GM21619 (cell line): ENCODE data around the gene THOC3.
"Not testable (repeated sequence)": the region's sequence is repeated elsewhere in the genome, so short reads cannot be mapped to it uniquely, and the experiment has no call there.

ENCODE experiments used
- ATAC-seq: cut with Tn5 transposase; IDR thresholded peaks from one replicate; pipeline ENCODE4 v1.9.1; 2021; ENCODE audit not compliant: unreplicated experiment

Gene THOC3

DNA sequence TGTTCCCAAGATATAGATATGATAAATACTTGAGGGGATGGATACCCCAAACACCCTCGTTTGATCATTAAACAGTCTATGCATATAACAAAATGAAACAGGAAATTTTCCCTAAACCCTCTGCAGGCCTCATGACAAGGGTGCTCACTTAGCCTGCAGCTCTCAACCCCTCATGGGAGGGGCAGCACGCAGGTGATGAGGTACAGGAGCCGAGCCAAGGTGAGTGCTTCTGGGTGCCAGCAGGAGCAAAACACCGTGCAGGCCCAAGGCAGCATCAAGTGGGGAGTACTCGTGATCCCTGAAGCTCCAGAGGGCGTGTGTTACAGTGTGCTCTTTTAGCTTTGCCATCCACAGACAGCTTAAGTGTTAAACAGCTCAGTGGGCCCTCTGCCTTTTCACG lies 24.9 kb downstream of the THOC3 start:
- not testable (repeated sequence) for ATAC-seq

DNA sequence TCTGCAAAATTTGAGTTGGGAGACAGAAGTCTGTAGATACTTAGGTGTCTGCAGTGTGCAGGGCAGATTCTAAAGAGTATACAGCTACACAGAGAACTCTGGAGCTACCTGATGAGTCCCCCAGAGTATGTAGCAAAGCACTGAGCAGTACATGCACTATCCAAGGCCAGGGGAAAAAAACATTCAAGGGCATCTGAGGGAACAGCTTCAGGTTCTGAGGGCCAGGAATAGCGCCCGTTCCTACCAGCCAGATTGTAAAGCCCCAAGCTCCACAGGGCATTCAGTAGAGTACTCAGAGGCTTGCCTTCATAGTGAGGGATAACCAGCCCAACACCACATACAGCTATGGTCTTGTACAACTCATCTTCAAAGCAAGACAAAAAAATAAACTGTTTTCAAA lies 27.5 kb downstream of the THOC3 start:
- ATAC-seq = not testable (repeated sequence)

DNA sequence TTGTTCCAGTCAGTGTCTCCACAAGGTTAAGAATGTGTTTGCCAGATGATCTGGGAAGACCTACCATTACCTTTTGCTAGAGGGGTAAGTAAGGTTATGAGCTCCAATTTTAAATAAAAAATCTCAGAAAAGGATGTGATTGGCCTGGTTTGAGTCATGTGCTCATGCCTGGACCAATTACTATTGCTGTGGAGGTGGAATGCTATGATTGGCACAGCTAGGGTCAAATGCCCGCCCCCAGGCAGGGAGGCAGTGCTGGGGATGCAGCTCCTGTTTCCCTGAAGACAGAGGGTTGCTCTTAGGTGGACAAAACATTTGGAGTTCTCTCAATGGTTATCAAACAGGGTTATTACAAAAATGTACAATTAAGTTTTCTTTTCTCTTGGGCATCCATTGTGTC lies 29.6 kb downstream of the THOC3 start:
- not testable (repeated sequence) for ATAC-seq

DNA sequence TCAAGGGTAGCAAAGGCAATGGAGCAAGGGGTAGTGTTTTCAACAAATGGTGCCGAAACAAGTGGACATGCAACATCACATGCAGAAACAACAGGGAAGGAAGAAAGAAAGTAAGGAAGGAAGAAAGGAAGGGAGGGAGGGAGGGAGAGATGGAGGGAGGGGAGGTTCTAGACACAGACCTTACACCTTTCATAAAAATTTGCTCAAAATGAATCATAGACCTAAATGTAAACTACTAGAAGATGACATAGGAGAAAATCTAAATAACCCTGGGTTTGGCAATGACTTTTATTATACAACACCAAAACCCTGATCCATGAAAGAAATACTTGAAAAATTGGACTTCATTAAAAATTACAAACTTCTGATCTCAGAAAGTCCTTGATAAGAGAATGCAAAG lies 39.4 kb downstream of the THOC3 start:
- not testable (repeated sequence) for ATAC-seq

DNA sequence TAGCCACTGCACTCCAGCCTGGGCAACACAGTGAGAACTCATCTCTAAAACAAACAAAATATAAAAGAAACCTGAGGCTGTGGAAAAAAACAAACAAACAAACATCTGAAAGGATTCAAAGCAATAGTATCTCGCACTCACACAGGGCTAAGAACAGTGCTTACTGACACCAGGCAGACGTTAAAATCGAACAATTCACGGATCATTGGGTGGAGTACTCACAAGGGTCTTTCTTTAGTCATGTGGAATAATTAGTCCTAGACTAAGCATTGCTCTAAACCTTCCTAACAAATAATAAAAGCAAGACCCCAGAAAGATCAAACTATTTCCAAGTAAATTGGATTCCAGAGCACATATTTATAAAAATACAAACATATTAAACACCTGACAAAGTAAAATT lies 43.0 kb downstream of the THOC3 start:
- ATAC-seq = not testable (repeated sequence)

DNA sequence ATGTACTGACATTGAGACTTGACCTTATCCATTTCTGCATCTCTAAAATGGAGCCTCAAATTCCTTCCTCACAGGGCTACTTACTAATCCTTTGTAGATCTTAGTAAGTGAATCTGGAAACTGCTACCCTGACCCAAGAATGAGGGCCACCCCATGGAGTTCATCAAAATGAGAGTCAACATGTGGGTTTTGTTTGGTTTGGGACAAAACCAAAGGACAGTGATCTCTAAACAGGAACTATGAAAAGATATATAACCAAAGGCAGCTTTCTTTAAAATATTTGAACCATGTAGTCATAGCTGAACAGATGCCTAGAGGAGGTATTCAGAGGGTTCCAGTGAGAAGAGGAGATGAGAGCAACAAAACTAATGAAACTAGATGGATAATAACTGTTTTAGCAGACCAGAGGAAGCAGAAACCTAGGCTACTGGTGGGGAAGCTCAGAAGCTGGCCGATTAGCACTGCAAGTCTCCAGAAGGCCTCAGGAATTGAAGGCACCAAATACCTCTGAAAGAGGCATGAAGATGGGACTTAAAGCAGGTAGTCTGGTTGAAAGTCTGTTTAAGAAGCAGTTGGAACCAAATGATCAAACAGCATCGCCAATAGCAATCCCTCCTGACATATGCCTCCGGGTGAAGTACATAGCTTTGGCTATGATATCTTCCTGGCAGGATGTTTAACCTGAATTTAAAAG lies 45.8 kb downstream of the THOC3 start:
- no peak for ATAC-seq

DNA sequence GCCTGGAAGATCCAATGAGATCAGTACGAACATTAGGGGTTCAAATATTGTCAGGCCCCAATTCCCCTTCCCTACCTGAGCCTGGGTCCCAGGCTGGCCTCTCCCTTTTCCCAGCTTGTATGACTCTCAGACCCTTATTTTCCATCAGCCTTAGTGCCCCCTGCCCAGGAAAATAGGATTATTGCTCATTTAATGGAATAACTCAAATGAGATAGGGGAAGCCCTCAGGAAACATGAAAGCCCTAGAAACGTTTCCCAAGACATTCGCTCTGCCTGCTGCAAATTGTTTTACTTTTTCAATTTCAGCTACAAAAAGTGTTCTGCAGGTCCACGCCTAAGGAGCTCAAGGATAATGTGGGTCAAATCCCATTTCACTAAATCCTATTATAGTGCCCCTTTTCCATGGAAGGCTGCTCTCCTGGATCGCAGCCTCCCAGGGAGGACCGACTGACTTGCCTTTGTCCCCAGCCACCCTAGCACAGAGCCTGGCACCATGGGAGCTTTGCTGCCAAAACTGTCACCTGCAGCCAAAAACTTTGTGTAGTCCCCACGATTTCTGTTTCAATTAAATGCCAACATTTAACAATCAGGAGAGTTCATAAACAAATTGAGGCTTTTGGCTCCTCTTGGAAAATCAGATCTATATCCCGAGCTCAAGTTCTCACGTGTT lies 46.9 kb downstream of the THOC3 start:
- ATAC-seq = no peak

DNA sequence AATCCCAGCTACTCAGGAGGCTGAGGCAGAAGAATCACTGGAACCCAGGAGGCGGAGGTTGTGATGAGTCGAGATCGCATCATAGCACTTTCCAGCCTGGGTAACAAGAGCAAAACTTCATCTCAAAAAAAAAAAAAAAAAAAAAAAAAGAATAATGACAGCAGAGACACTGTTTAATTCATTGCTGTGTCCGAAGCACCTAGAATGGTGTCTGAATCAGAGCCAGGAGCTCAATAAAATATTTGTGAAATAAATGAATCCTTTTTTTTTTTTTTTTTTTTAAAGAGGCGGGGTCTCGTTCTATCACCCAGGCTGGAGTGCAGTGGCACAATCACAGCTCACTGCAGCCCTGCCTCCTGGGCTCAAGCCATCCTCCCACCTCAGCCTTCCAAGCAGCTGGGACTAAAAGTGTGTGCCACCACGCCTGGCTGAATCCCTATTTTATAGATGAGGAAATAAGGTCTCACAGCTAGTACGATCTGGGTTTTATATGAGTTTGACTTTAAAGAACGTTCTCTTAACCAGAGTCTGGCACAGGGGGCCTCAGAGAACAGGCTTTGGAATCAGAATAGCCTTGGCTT lies 47.8 kb downstream of the THOC3 start:
- no peak for ATAC-seq

DNA sequence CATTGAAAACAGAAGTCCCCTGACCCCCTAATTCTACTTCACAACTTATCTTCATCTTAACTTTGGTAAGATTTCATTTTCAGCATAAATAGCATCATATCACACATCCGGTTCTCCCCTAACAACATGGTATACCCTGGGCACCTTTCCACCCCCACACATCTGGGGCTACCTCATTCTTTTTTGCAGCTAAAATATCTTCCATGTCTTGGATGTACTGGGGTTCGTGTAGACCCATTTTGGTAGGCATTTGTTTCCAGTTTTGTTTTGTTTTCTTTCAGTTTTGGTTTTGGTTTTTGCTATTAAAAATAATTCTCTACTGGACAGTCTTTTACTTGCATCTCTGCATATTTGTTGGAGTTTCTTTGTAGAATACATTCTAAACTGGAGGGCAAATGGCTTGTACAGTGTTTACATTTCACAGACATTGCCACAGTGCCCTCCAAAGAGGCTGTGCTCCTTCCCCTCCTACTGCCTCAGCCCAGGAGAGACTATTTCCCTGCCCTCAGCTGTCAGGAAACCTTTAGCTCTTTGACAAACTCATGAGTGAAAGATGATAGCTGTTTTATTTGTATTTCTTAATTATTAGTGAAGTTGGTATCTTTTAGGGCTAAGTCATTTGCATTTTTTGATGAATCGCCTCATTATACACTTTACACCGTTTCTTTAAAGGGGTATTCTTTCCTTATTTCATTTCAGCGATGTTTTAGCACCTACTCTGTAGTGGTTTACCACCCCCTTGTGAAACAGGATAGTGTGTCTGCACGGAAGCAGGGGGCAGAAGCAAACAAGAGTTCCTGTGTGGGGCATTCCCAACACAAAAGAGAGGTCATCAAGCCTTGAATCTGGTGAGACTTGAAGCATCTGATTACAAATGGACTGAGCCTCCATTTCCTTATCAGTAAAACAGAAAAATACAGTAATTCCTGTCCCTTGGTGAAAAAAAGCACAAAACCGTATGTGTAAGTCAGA lies 52.8 kb downstream of the THOC3 start:
- ATAC-seq = peak; percentile 46

DNA sequence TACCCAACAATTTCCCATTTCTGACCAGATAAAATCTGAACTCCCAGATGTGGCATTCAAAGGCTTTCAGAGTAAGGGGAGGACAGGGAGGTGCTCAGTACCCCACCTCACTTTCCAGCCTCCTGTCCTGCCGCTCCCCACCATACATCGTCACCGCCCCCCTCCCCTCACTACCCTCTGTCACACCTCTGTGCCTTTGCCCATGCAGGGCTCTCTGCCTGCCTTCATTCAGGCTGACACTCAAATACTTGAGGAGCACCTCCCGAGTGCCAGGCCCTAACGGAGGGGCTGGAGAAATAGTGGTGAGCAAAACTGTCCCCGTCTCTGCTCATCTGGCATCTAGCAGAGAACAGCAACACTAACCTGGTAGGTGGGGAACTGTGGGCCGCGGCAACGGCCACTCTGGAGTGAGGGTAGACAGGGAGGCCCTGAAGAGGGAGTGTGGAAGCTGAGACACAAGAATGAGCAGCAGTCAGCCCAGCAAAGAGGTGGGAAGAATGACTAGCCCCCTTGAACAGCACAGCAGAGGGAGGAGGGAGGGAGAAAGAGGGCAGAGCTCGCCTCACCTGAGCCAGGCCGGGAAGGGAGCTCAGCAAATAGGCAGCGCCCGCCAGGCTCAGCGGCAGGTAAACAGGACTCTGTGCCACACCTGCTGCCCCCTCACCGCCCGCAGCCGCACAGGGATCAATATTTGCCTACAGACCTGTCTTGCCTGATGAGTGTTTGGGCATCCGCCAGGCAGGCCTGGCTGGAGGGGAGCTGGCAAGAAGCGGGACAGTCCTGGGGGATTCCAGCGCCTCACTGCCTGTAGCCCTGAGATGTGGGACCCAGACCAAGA lies 54.1 kb downstream of the THOC3 start:
- not testable (repeated sequence) for ATAC-seq

DNA sequence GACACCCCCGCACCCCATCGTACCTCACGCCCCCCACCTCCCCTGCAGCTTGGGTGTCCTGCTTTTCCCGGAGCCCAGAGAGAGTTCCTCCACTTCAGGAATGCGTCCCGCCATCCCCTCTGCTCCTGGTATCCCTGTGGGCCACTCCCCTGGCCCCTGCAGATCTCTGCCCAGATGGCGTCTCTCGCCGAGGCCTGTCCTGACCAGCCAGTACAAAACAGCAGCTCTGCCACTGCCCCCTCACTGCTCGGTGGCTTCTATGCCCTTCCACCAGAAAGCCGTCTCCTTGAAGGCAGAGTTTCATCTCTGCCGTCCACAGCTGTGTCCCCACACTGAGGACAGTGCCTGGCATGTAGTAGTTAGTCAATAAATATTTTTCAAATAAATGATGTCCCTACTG lies 58.0 kb downstream of the THOC3 start:
- not testable (repeated sequence) for ATAC-seq
